Ishikawa (cell line): ENCODE results near the gene PREP.
A peak's percentile ranks its signal among the peaks of the same experiment; 100 is the strongest.

Experiments used
- CEBPB ChIP-seq: IDR thresholded peaks from 2 replicates; pipeline ENCODE4 v1.6.1; 2012
- CREB1 ChIP-seq: IDR thresholded peaks from 2 replicates; pipeline ENCODE4 v1.6.1; 2012; ENCODE audit warnings: low read depth
- EGR1 ChIP-seq: IDR thresholded peaks from 2 replicates; pipeline ENCODE4 v1.6.1; 2012
- EP300 ChIP-seq: IDR thresholded peaks from 2 replicates; pipeline ENCODE4 v1.6.1; 2012; ENCODE audit warnings: borderline replicate concordance
- FOXM1 ChIP-seq: IDR thresholded peaks from 2 replicates; pipeline ENCODE4 v1.6.1; 2012; ENCODE audit warnings: low read depth, borderline replicate concordance
- MAX ChIP-seq: IDR thresholded peaks from 2 replicates; pipeline ENCODE4 v1.6.1; 2012
- NFIC ChIP-seq: IDR thresholded peaks from 2 replicates; pipeline ENCODE4 v1.6.1; 2012
- RAD21 ChIP-seq: IDR thresholded peaks from 2 replicates; pipeline ENCODE4 v1.6.1; 2012; ENCODE audit warnings: low read depth
- REST ChIP-seq: IDR thresholded peaks from 2 replicates; pipeline ENCODE4 v1.6.1; 2012; ENCODE audit warnings: low read depth, mild to moderate bottlenecking
- TAF1 ChIP-seq: IDR thresholded peaks from 2 replicates; pipeline ENCODE4 v1.6.1; 2012; ENCODE audit warnings: low read depth, mild to moderate bottlenecking
- TCF12 ChIP-seq: IDR thresholded peaks from 2 replicates; pipeline ENCODE4 v1.6.1; 2012; ENCODE audit warnings: low read depth
- TEAD4 ChIP-seq: IDR thresholded peaks from 2 replicates; pipeline ENCODE4 v1.6.1; 2012
- USF1 ChIP-seq: IDR thresholded peaks from 2 replicates; pipeline ENCODE4 v1.6.1; 2012
- YY1 ChIP-seq: IDR thresholded peaks from 2 replicates; pipeline ENCODE4 v1.6.1; 2012; ENCODE audit warnings: low read depth
- ZBTB7A ChIP-seq: IDR thresholded peaks from 2 replicates; pipeline ENCODE4 v1.6.1; 2012; ENCODE audit warnings: low read depth

The PREP gene

GRCh38 chr6:105380634-105381033 is 22.2 kb downstream of the PREP start:
- TF ChIP-seq EGR1, result no peak
- TF ChIP-seq REST, result no peak
- no peak for TF ChIP-seq TAF1
- TF ChIP-seq TCF12, result no peak
- no peak for TF ChIP-seq EP300
- no peak for TF ChIP-seq MAX
- no peak for TF ChIP-seq YY1
- TF ChIP-seq CEBPB, result no peak

GRCh38 chr6:105375797-105376196 is 27.1 kb downstream of the PREP start:
- TF ChIP-seq RAD21, result no peak
- no peak for TF ChIP-seq CREB1
- TF ChIP-seq ZBTB7A, result no peak
- TF ChIP-seq CEBPB, result no peak
- TF ChIP-seq TCF12, result no peak
- TF ChIP-seq MAX, result no peak
- no peak for TF ChIP-seq NFIC

- TF ChIP-seq NFIC (peak; percentile 22; the same call in 1 of the 2 replicates), TEAD4 (peak; percentile 72), FOXM1 (no peak), EGR1 (no peak)
Measured at GRCh38 chr6:105374010-105374420, 28.9 kb downstream of the PREP start.

- TF ChIP-seq FOXM1, result no peak
- TF ChIP-seq NFIC, result no peak
- no peak for TF ChIP-seq USF1
- TF ChIP-seq ZBTB7A, result no peak
- TF ChIP-seq TCF12, result no peak
- TF ChIP-seq EGR1, result no peak
- TF ChIP-seq TEAD4, result no peak
- no peak for TF ChIP-seq CEBPB
- TF ChIP-seq TAF1, result no peak
- TF ChIP-seq EP300, result no peak
- no peak for TF ChIP-seq MAX
- TF ChIP-seq YY1, result no peak
- no peak for TF ChIP-seq RAD21
- TF ChIP-seq CREB1, result no peak
- TF ChIP-seq REST, result no peak
Measured at GRCh38 chr6:105373481-105373880, 29.4 kb downstream of the PREP start.

- no peak for TF ChIP-seq CREB1
- no peak for TF ChIP-seq REST
- TF ChIP-seq EP300, result no peak
- no peak for TF ChIP-seq TEAD4
Measured at GRCh38 chr6:105372849-105373182, 30.1 kb downstream of the PREP start.
